Measurements from ENCODE around the gene REV1.

Gene REV1

DNA sequence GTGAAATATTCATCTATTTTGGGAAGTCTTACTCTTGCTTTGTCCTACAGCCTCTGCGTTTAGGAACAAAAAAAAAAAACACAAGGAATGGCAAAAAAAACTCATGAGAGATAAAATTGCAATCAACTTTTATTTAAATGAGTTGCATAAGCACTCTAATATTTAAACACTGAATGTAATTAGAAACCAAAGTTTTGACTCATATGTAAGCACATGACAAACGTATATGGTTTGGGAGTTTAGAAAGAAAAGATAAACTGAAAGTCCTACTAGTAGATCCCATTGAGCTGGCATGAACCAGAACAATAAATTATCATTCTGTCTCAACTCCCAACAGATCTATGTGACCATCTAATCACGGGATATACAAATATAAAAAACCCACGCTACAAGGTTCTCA, 44.8 kb downstream of the REV1 start:
- DNase-seq = no peak

DNA sequence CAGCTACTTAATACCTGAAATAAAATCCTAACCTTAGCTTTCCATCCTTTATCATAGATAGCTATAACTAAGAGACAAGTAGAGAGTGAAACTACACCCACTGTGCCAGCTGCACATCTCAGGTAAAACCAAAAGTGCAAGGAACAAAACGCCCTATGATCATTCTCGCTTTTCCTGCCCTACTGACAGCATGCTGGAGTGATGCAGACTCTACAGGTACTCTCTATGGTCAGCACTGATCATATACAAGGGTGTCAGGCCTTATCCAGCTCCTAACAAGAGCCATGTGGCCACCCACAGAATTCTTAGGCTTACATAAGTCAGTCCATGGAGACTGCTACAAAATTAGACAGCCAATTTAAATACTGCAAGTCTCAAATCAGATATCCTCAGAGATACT, 45.6 kb downstream of the REV1 start:
- DNase-seq = no peak

- DNase-seq = no peak
Measured at GRCh38 chr2:99442837-99443236, 47.0 kb downstream of the REV1 start.

- DNase-seq = no peak
Measured at GRCh38 chr2:99439971-99440505, 49.8 kb downstream of the REV1 start.

- no peak for DNase-seq
Measured at GRCh38 chr2:99436874-99437273, 52.9 kb downstream of the REV1 start.

DNA sequence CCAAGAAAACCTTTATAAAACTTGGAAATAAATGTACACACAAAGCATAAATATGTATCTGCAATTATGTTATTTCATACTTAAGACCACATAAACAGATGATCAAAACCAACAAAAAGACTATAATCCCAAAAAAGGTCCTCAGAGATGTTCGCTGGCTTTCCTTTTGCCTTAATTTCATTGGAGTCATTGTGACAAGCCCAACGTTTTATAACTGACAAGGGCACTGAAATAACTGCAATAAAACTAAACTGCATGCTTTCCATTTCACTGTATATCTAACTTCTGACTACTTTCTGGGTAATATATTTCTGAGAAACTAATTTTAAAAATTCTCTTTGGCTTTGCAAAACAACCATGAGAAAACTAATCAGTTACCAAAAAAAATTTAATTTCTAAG, 56.5 kb downstream of the REV1 start:
- no peak for DNase-seq

DNA sequence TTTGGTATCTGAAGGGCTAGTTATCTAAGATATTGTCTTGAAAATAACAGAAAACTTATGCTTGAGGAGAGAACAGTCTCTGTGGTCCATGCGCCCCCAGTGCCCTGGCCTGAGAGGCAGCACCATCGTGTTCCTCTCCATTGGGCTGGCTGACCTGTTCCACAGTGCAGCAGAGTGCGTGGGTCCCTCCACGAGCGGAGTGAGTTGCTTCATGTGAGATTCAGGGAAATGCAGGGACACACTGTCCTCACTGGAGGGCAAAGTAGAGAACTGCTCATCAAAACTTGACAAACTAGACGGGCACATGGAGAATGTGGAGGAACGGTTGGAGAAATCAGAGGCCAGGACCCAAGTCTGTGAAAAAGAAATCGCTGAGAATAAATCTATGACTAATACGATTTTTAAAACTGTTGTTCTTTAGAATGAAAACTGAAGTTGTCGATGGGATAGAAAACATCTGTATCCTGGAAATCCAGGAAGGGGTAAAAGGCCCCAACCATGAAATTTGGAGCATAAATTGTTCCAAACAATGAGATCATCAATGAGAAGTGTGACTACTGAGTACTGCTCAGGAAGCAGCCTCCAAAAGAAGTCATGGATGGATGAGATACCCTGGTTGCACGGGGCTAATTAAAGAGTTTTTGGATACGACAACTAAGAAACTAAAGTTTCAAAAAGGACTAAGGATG, 58.1 kb downstream of the REV1 start:
- DNase-seq = no peak

GRCh38 chr2:99430614-99431291, 59.1 kb downstream of the REV1 start:
- DNase-seq = no peak

DNA sequence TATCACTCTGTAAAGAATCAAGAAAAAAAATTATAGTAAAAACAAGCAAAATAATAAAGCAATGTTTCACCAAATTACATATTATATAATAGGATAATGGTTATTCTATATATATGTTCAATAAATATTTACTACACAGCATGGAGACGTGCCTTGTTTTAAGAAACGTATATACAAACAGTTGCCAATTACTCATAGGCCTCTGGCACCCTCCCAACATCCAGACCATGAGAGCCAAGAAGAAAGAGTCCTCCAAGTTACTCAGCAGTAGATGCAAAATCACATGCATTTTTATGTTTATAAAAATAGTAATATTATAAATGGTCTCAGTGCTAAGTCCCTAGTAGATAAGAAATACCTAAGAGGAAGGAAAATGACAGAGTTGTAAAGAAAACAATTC, 64.8 kb downstream of the REV1 start:
- DNase-seq = no peak

DNA sequence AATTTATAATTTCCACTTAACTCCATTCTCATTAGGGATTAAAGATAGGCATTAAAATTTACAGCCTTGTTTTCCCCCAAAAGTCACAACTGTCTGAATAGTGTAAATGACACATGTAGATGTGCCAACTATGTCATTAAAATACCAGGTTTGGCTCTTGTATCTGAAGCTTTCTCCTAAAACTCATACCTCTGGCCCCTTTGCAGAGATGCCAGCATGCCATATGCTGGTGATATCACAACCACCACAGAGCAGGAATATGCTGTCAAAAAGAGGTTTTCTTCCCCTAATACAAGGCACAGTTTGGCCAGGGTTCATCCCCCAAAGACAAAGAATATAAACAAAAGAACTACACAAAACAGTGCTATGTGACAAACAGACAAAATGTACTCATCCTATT, 65.4 kb downstream of the REV1 start:
- DNase-seq = no peak

DNA sequence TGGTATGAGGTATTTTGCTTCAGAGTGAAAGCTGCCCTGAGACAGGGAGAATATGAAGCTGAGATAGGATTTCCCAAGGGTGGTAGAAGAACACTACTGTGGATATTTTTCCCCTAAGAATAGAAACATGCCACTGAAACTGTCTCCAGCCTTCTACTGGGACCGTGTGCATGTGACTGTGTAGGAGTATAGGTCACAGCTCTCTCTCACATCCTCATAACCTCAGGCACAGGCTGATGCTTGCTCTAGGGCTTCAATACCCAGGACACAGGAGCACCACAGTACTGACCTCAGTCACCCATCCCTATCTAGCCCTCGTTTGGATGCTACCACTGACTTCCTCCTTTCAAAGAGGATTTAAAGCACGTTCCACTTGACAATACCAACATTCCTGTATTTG, 67.2 kb downstream of the REV1 start:
- no peak for DNase-seq

DNA sequence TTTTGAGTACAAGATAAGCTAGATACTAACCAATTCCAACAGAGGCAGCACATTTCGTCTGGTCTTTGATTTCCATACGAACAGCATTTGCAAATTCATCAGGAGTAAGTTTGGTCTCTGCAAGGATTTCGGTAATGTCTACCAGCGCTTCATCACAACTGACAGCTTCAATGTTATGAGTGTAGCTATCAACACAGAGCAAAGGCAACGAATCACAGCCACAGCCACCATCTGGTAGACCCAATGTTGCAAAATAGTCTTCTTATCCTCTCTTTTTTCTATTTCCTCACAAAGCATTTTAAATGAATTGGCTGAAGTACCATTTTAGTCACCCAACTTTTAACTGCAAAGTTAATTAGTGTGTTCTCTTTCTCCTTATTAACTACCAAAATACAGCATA, 68.3 kb downstream of the REV1 start:
- no peak for DNase-seq

DNA sequence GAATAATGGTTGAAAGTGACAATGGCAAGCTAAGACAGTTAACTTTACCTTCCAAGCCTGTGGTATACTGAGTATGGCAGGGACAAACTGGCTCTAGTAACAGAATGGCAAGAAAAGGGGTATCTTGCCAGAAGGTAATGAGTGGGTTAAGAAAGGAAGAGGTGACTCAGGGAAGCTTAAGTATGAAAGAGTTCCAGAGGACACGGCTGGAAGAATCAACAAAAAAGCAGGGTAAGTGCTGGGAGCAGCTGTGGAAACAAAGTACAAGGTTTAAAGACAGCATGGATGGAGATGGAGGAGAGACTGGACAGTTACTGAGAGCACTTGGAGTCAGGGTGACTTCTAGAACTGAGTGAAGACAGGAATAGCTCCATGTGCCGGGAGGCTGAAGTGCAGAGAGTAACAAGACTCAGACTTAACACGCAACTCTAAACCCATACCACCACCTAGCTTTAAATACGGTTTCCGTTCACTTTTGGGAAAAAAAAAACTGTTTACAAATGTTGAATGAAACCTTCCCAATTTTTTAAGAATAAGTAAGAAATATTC, 69.0 kb downstream of the REV1 start:
- DNase-seq = no peak

- DNase-seq = no peak
Measured at GRCh38 chr2:99420031-99420430, 69.8 kb downstream of the REV1 start.

DNA sequence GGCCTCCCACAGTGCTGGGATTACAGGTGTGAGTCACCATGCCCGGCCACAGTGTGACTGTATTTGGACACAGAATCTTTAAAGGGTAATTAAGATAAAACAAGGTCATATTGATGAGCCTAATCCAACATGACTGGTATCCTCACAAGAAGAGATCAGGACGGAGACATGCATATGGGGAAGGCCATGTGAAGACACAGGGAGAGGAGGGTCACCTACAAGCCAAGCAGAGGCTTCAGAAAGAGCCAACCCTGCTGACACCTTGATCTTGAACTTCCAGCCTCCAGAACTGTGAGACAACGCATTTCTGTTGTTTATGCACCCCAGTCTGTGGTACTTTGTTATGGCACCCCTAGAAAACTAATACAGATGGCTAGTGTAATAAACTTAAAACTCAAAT, 72.4 kb downstream of the REV1 start:
- DNase-seq = no peak

DNA sequence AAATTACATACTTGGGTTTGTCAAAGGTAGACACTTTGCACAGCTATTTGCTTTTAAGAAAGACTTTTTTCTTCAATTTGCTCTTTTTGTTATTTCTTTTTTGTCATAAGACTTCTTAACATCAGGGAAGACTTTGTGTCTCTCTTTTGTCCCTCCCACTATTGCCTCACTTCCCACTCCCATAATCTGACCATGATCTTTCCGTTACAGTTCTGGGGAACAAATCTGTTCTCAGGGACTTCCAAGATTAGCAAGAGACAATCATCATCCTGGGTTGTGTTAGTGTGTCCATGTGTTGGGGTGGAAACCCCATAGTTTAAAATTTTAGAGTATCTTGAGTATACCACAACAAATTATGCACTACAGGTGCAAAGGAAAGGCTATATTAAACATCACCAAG, 75.3 kb downstream of the REV1 start:
- no peak for DNase-seq

DNA sequence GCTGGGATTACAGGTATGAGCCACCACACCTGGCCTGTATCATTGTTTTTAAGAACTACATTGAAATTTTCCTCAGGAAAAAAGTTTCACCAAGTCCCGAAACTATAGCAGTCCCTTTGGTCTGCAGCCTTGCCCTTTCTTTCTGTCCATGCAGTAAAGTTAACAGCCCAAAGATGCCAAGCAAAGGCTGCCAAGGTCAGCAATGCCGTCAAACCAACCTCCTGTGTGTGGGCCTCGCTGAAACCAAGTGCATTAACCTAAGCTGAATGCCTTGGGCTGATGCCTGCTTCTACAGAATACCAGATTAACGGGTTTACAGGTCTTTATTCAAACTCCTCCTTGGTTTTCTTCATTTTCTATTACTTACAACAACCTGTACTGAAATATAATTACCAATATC, 79.5 kb downstream of the REV1 start:
- no peak for DNase-seq

DNA sequence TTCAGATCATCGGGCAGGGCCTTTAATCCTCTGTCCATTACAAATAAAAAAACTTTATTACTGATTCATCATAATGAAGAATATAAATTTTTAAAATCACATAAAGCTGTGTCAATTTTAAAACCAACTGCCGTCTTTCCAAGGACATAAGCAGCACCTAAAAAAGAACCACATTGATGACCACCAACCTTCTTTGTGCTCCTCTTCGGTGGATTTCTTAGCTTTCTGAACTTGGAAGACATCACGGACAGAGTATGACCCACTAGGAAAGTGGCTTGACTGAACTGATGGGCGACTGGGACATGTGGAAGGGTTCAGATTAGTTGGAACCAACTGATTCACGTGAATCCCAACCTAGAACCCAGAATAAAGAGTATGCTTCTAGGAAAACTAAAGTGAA, 83.7 kb downstream of the REV1 start:
- DNase-seq = no peak

GRCh38 chr2:99404797-99405669, 84.8 kb downstream of the REV1 start:
- no peak for DNase-seq

- no peak for DNase-seq
Measured at GRCh38 chr2:99404039-99404796, 85.6 kb downstream of the REV1 start.

- DNase-seq = no peak
Measured at GRCh38 chr2:99403524-99403923, 86.3 kb downstream of the REV1 start.

- no peak for DNase-seq
Measured at GRCh38 chr2:99403084-99403483, 86.7 kb downstream of the REV1 start.

GRCh38 chr2:99401841-99402240, 88.0 kb downstream of the REV1 start:
- no peak for DNase-seq

Measured in NK-92 treated with Interleukin-12 subunit alpha and Interleukin-12 subunit beta, amount 100 ng/mL, for 24 hours (cell line).